CMK (cell line): ENCODE results near the gene MAD1L1.

Source experiments
- DNase-seq: peaks from one replicate; pipeline ENCODE4 v3.0.0-alpha.2; 2010; ENCODE audit warnings: low read depth

The MAD1L1 gene

DNA sequence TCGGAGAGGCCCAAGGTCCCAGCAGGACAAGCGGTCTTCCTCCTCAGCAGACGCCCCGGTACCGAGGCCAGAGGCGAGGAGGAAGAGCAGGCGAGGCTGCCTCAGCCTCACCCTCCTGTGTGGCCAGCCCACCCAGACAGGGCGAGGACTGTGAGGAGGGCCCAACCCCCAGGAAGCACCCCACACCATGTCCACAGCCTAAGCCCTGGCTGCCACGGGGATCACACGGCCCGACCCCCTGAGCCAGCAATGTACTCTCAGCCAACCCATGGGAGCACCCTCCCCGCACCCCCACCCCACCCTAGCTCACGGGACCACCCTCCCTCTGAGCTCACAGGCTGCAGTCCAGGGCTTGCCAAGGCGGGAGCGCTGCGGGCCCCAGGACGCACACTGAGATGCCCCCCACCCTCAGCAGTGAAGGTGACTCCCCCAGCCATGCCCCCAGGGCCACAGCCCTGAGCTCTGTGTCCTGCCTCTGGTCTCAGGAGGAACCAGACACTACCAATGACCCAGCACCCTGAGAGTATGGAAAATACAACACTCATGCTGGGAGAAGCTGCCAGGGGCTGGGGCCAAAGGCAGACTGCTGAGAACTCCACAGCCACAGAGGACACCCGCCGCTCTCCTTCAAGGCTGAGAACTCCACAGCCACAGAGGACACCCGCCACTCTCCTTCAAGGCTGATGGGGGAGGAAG, 93.6 kb downstream of the MAD1L1 start:
- no peak for DNase-seq

DNA sequence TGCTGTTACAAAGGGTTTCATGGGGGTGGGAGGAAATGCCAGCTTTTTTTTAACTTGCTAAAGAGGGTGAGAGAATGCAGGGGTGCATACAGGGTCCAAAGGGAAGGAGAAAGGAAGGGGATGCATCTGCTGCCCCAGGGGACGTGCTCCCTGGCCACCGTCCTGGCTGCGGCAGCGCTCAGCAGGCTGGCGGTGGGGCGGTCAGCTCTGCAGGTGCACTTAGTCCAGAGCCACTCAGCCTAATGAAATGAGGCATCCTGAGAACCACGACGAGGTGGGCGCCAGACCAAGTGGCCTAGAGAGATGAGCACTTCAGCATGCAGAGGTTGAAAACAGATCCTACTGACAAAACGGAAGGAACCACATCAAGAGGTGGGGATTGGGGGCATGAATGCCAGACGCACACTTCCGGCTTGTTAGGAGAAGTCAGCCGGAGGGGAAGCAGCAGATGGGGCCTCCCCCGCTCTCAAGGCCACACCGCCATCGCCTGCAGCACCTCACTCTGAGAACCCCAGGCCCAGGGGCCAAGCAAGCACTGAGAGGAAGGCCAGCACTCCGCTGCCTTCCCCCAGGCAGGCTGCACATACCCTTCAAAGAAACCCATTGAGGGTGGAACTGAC, 94.5 kb downstream of the MAD1L1 start:
- DNase-seq, result no peak

DNA sequence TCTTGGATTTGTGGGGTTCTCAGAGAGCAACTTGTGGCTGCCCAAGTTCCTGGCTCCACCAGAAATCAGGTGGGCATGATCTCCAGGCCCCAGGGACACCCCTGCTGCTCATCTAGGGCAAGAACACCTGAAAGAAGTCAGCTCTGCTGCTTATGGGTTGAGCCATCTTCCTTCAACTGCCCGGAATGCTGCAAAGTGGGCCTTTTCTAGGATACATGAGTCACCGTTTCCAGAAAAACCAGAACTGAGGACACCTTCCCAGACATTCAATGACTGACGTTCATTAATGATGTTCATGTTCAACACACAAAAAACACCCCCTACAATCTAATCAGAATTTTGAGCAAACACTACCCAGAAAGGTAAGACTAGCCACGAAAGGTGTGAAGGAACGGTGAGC, 98.0 kb downstream of the MAD1L1 start:
- DNase-seq, result no peak

DNA sequence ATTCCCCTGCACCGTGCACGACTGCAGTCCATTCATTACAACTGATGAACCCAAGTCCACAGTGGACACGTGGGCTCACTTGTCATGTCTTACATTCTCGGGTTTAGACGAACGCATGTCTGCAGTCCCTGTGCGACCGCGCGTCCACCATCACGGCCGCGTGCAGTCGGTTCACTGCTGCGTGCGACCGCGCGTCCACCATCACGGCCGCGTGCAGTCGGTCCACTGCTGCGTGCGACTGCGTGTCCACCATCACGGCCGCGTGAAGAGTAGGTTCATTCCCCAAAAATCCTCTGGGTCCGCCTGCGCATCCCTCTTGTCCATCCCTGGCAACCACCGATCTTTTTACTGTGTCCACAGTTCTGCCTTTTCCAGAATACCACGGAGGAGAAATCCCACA, 100.5 kb downstream of the MAD1L1 start:
- no peak for DNase-seq

DNA sequence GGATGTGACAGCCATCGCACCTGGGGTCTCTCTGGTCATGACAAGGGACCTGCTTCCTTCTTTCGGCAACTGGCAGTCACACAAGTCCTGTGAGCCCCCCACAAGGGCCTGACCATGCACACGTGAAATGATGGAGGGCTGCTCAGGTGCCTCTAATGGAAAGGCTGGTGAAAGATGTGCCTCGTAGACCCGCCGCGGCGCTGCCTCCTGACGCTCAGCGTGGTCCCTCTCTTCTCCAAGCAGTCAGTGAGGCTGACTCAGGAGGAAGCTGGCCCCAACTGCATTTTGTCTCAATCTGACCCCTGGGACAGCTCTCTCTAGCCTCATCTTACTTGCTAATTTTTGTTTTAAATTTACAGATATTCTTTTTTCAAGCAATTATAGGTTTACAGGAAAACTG, 100.9 kb downstream of the MAD1L1 start:
- DNase-seq, result no peak

DNA sequence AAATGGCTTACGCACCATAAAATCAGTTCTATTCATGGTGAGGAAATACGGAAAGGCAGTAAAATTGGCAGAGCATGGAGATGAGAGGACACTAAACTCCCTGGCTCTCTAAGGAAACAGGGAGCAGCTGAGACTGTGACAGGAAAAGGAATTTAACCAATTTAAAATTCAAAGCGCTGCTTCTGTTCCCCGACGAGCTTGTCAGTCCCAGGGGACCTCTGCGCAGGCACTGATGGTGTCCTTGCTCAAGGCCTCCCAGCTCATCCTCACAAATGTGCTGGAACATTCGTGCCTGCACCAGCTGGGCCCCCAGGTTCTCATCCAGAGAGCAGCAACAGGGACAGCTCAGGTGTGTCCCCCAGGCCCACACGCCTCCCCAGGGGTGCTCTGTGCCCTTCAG, 101.4 kb downstream of the MAD1L1 start:
- DNase-seq, result no peak

DNA sequence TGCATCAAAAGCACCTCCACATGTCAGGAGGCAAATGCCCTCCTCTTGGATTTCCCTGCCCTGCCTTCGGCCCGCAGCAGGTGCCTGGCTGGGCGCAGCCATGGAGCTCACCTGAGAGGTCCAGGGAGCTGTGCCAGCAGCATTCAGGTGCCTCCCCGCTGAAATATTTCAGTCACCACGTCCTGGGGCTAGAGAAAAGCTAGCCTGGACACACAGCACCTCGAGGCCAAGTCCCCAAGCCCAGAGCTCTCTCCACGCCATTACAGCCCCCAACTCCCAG, 102.7 kb downstream of the MAD1L1 start:
- no peak for DNase-seq

DNA sequence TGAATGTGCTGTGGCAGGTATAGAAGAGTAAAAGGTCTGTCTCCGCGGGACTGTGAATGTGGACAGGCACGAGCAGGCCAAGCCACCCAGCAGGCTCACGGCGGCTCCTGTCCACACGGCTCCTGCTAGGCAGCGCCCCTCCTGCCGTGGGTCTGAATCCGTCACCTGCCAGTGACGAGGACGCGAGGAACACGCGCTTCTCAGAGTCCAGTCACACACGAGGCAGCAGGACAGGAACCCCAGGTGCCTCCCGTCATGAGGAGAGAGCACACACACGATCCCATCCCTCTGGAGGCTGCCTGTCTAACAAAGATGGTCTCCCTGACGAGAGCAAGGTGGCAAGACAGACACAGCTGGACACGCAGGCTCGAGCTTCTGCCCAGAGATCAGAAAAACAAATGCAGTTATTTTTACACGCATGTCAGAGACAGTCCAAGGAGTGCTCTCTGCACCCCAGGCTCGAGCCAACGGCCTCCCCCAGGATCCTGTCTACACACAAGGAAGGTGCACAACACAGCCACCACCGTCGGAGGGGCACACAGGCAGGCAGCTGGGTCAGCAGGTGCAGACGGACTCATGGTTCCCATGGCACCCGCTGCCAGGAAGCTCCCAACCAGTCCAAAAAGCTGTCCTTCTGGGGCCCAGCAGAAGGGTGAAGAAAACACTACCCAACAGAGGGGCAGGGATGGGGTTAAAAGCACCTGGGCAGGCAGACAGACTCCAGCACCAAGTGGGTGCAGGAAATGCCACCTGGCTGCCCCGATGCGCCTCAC, 103.2 kb downstream of the MAD1L1 start:
- DNase-seq, result no peak

DNA sequence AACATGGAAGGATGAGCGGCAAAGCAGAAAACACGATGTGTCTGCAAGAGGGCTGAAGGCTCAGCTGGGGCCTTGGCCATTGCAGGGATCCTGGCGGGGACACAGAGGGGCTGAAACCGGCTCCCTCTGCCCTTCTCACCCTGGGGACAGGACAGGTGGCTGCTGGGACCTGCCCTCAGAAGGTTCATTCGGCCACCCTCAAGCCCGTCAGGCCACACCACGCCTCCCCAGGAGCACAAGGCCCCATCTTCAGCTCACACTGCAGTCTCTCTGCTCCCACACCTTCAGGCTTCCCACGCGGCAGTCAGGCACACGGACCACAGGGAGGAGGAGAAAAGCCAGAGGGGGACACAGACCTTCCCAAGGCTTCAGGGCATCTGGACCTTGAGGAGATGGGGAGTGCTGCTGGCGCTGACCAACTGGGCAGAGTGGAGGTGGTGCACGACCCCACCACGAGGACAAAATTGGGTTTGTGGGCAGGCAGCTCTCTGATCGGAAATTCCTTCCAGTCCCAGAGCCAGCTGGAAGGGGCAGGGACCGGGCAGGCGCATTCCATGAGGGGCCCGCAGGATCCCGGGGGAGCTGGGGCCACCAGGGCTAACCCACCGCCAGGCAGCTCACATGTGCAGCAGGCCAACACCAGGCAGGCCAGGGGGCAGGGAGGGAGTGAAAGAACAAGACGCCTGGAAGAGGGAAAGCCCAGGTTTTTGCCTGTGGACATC, 104.0 kb downstream of the MAD1L1 start:
- no peak for DNase-seq

DNA sequence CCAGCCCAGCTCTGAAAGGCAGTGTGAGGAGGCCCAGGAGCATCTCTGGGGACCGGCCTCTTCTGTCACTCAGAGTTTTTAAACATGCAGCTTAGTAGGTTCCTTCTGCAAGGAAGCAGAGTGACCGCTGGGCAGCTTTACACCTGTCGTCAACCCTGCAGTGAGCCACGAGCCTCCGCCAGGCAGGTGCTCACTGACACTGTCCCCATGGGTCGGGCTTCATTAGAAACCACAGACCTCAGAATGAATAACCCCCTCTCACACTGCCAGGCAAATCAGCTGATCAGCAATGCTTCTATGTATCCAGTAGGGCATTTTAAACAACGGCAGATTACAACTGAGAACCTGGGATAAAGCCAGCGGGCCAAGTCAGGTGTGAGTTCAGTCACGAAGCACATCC, 106.1 kb downstream of the MAD1L1 start:
- DNase-seq, result no peak

DNA sequence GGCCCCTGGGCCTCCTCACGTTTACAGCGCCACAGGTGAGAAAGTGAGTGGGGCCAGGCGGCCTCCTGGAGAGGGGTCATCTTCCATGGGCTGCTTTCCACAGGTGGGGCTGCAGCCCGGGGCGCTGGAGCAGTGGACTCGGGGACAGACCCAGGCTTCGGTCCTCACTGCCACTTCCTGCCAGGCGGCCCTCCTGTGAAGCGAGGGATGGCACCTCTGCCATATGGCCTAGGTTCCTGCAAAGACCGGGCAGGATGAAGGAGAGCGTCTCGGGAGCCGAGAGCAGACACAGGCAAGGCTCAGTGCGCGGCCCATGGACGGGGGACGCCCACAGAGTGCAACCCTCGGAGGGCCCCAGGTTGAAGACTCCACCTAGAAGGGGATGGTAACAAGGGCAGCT, 106.8 kb downstream of the MAD1L1 start:
- no peak for DNase-seq

DNA sequence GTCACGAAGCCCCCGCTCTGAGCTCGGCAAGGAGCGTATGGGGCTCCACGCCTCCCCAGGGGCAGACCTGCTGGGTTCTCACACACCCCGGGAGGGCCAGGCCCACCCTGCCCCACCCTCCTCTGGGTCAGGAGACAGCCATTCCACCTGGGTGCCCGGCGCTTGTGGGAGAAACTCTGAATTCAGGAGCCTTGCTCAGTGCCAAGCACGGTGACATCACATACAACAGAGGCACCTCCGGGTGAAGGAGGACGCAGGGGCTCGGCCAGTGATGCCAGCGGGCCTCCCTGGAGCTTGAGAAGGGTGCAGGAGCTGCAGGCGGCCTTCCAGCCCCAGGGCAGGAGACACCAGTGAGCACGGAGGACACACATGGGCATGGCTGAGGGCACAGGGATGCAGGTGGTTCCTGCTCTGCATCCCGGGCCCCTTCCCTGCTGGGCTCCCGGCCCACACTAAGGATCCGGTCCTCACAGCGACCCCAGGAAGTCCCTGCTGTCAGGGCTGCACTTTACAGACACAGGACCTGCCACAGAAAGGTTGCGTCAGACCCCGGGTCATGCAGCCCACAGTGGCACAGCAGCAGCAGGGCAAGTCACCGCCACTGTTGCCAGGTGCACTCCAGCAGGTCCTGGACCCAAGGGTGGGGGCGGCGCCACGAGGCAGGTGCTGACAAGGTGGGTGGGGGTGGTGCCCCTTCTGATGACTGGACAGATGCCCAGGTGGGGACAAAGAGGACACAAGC, 108.0 kb downstream of the MAD1L1 start:
- DNase-seq, result no peak

DNA sequence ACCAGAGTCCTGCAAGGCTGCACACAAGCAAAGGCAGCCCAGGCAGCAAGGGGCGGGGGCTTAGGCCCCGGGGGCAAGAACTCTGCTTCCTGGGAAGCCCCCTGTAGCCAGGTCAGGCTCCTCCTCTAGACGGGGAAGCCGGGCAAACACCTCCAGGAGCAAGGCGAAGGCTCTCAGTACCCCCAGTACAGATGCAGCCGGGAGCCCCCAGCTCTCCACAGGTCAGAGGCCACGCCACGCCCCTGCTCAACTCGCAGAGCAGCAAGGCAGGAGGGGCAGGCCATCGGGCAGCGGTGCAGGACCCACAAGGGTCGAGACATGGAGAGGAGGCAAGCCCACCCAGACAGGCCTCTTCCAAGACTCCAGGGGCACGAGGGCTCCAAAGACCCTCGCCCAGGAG, 108.8 kb downstream of the MAD1L1 start:
- DNase-seq, result no peak

DNA sequence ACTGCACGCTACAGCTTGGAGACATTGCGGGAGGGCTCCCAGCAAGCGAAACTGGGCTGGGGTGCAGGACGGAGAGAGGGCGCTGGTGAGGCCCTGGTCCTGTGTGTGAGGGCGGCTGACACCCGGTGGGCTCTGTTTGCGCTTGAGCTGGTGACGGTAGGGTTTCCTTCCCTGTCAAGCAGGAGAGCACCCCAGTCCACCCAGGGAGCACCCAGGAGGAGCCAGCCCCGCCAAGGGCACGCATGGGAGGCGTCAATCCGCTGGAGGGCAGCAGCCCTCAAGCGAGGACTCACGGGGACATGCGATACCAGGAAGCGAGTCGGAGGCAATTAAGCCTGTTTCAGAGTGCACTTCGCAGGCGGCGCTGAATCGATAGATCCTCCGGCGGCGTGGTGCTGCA, 109.4 kb downstream of the MAD1L1 start:
- DNase-seq, result no peak

DNA sequence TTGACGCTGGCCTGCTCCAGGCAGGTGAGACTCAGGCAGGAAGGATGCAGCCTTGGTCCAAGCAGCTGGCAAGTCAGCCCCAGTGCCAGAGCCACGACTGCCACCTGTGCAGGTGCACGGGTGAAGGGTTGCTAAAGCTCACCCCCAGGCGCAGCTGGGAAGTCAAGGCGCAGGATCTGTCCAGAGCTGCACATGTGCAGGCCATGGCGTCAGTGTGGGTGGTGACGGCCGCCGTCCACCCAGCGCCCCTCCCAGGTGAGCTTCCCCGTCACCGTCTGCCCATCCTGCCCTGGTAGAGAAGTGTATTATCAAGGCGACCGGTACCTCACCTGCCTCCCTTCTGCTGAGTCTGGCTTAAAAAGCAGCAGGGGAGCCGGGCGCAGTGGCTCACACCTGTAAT, 110.1 kb downstream of the MAD1L1 start:
- DNase-seq, result no peak

DNA sequence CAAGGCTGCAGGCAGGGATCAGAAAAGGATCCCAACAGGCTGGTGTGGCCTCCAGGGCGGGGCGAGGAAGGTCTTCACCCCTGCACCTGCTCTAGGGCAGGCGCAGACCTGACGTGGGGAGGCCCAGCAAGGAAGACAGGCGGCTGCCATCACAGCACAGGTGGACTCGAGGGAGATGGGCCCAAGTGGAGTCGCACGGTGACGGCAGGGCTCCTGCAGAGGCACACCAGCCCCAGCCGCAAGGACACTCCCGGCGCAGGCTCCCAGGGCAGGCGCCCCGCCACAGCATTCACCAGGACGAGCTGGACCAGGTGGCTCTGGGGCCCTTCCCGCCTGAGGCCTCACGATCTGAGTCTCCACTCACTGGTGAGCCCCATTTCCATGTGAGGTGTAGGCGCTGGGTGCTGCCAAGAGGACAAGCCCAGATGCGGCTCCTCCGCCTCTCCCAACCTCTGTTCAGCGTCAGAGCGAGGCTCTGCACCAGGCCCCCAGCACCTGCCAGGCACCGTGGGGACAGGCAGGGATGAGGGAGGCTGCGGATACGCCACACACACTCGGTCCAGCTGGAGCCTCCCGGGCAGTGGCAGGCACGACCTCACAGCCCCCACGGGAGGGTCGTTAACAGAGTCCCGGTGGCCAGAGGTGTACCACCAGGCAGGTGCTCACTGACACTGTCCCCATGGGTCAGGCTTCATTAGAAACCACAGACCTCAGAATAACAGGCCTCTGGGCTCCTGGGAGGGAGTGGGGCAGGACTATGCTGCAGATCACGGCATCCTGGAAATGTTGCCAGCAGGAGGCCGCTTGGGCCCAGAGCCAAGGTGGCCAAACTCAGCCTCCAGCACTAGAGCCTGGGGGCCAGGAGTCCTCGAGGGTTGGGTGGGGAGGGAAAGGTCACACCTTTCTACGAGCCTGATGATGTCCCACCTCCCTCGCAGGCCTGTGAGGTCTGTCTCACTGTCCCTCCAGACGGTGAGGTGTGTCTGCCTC, 111.6 kb downstream of the MAD1L1 start:
- no peak for DNase-seq

DNA sequence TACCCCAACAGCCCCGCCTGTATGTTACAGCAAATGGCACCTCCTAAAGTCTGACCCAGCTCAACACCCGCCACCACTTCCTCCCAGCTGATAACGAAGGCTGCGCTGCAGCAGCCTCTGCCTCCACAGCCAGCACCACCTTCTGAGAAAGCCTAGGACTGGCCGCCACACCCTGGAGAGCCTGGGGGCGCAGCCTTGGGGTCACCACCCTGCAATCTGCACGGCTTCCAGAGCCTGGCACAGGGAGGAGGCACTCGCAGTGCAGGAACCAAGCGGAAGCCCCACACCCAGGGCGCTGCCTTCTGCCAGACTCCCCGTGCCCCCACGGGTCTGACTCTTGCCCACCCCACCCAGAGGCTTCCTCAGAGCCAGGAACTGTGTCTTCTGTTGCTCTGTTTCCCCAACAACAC, 112.5 kb downstream of the MAD1L1 start:
- no peak for DNase-seq

DNA sequence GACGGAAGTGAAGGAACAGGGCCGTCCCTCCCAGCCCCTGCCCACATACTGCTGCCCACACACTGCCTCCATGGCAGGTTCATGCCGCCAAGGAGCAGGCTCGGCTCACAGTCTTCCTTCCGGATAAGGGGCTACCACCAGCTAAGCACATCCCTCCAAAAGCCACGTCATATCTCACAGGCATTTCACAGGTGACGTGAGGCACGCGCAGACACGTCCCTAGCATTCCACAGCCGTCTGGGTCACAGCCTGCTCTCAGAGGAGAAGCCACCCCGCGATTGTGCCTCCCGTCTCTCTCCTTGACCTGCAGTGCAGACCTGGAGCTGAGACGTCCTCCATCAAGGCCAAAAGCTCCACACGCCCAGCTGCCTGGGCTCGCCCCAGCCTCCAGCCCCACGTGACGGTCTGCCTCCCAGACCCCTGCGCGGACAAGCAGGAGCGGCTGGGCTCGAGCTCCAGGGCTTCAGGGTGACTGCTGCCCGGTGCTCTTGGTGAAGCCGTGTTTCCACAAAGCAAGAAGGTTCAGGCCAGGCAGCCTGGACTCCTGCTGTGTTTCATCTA, 114.0 kb downstream of the MAD1L1 start:
- no peak for DNase-seq

DNA sequence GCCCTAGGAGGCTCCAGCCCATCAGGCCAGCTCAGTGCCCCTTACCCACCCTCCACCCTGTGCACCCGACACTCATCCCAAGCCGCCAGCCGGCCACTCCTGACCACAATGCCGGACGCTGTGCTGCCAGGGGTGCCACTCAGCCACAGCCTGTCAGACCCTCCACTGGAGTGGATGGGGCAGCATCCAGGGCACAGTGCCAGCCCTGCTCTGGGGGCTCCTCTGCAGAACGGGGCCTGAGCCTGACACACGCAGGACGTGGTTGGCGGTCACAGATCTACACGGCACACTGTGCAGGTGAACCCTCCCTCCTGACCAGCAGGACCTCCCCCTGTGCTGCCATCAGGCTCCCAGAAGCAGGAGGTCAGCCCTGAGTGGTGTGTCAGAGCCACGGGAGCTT, 114.7 kb downstream of the MAD1L1 start:
- no peak for DNase-seq

DNA sequence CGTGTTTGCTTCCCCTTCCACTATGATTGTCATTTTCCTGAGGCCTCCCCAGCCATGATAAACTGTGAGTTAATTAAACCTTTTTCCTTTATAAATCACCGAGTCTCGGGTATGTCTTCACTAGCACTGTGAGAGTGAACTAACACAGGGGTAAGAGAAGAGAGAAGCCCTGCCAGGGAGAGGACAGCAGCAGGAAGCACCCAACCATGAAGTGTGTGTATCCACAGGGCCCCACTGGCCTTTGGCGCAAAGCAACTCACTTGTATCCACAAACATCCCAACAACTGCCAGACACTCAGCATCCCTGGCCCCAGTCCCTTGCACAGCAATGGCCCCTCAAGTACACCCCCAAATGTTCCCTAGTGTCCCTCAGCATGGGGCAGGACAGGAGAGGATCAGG, 115.1 kb downstream of the MAD1L1 start:
- DNase-seq, result no peak
